HL-60 (cell line): ENCODE data around the gene SPATA21.

Source experiments
- DNase-seq, 2 experiments: peaks; one replicate each; pipeline ENCODE4 v3.0.0-alpha.2; 2010 to 2020; ENCODE audit warnings: low read depth in 1 of 2, low spot score in 1 of 2
- H3K27ac ChIP-seq: fragments of 250-450 bp; sonication (Bioruptor Pico); replicated peaks from 2 replicates; pipeline ENCODE4 v1.5.1; 2020; ENCODE audit warnings: mild to moderate bottlenecking, moderate library complexity
- H3K27me3 ChIP-seq: fragments of 250-450 bp; sonication (Bioruptor Pico); 2 replicates; pipeline ENCODE4 v1.5.1; 2021; ENCODE audit warnings: mild to moderate bottlenecking, moderate library complexity; ENCODE audit not compliant: insufficient read depth, poor library complexity, severe bottlenecking
- H3K4me3 ChIP-seq: replicated peaks from 2 replicates; pipeline ENCODE4 v1.5.1; 2011; ENCODE audit warnings: mild to moderate bottlenecking, control low read depth, low read length; ENCODE audit not compliant: insufficient read depth
- CTCF ChIP-seq: IDR thresholded peaks from one replicate; pipeline ENCODE4 v1.5.1; 2011; ENCODE audit warnings: low read length, control low read depth, inconsistent platforms; ENCODE audit not compliant: insufficient read depth
- GABPA ChIP-seq: IDR thresholded peaks from 2 replicates; pipeline ENCODE4 v1.6.1; 2012; ENCODE audit warnings: low read depth
- POLR2AphosphoS5 ChIP-seq: IDR thresholded peaks from 2 replicates; pipeline ENCODE4 v1.6.1; 2012; ENCODE audit warnings: low read depth
- REST ChIP-seq: IDR thresholded peaks from 2 replicates; pipeline ENCODE4 v1.6.1; 2012; ENCODE audit warnings: low read depth; ENCODE audit not compliant: insufficient replicate concordance
- SPI1 ChIP-seq: IDR thresholded peaks from 2 replicates; pipeline ENCODE4 v1.6.1; 2012; ENCODE audit warnings: low read depth, mild to moderate bottlenecking, borderline replicate concordance

The SPATA21 gene

DNA sequence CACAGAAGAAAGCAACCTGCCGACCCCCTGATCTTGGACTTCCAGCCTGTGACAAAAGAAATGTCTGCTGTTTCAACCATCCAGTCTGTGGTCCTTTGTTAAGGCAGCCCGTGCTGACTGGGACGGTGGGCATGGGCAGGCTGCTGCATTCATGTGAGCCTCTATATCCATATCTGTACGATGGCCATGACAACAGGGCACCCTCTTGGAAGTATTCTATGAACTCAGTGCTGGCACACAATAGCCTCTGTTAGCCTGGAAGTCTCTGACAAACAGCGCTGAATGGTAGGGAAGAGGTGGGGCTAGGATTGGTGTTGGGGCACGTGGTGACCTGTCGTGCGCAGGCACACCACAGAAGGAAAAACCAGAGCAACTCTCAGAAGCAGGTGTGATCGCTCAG is 30.4 kb downstream of the SPATA21 start:
- TF ChIP-seq SPI1 (no peak), POLR2AphosphoS5 (no peak), REST (no peak), CTCF (no peak), GABPA (no peak)
- Histone ChIP-seq H3K27me3 (no peaks in the 10 kb centered on the region), H3K27ac (no peak overlapping the region), H3K4me3 (no peak overlapping the region)
- DNase-seq: no peak

DNA sequence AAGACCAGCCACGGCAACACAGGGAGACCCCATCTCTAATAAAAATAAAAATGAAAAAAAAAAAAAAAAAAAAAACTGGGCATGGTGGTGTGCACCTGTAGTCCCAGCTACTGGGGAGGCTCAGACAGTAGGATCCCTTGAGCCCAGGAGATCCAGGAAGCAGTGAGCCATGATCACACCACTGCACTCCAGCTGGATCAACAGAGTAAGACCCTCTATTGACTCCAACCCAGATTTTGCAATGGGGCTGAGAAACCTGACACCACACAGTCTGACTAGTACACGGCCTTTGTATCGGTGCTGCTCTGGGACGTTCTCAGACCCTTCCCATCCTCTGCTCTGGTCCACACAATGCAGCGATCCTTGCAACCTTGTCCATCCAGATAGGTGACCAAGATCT is 31.8 kb downstream of the SPATA21 start:
- DNase-seq: no peak
- no peak overlapping the region for H3K27ac ChIP-seq
- no peak overlapping the region for H3K4me3 ChIP-seq
- no peak for TF ChIP-seq CTCF
- no peak for TF ChIP-seq GABPA
- TF ChIP-seq SPI1: no peak
- TF ChIP-seq POLR2AphosphoS5: no peak
- TF ChIP-seq REST: no peak
- H3K27me3 ChIP-seq: no peaks in the 10 kb centered on the region

GRCh38 chr1:16402742-16403141 is 34.5 kb downstream of the SPATA21 start:
- TF ChIP-seq CTCF (no peak), GABPA (no peak), POLR2AphosphoS5 (no peak), REST (no peak), SPI1 (no peak)
- Histone ChIP-seq H3K27me3 (no peaks in the 10 kb centered on the region), H3K4me3 (no peak overlapping the region), H3K27ac (no peak overlapping the region)
- no peak for DNase-seq
